ENCODE measurements around the gene EDA2R. TPM values are rescaled to one million over a fixed set of nuclear protein-coding genes. Genes with fewer than 3 reads are reported as not detected.

Gene EDA2R
- total RNA-seq, 4 donors from 2014 or later: 0.62 to 2.1 (median 1.6) TPM; not detected in 1

DNA sequence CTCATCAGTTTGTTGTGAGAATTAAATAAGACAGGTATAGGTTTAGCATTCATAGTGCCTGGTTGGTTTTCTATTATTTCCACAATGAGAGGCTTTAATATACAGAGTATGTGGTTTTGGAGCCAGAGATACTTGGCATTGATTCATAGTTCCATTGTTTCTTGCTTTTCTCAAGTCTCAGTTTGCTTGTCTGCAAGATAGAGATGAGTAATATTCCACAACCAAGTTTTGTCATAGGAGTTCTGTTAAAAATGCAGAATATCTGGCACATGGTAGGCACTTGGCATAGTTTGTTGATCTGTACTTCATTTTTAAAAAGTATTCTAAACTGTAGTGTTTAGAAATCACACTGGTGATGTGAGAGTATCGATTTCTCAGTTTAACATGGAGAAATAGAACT is 37.5 kb upstream of the EDA2R start:
- WGBS: 63% methylated on average over 1 of the region's 1 CpG
- Histone ChIP-seq H3K9me3 (no peaks in the 10 kb centered on the region), H3K27me3 (no peaks in the 10 kb centered on the region), H3K4me1 (no peaks in the 10 kb centered on the region), H3K27ac (peak overlapping the region; percentile 14), H3K4me3 (no peak overlapping the region), H3K36me3 (no peaks in the 10 kb centered on the region)
- no peak for DNase-seq (ENCODE audit: low spot score in 2 of 2)
- TF ChIP-seq POLR2AphosphoS5 (IDR thresholded peaks at IDR 0.05): no peak
- no peak for TF ChIP-seq EP300 (IDR thresholded peaks at IDR 0.05)
- TF ChIP-seq POLR2A (IDR thresholded peaks at IDR 0.05): no peak
- TF ChIP-seq, protein P1, sequence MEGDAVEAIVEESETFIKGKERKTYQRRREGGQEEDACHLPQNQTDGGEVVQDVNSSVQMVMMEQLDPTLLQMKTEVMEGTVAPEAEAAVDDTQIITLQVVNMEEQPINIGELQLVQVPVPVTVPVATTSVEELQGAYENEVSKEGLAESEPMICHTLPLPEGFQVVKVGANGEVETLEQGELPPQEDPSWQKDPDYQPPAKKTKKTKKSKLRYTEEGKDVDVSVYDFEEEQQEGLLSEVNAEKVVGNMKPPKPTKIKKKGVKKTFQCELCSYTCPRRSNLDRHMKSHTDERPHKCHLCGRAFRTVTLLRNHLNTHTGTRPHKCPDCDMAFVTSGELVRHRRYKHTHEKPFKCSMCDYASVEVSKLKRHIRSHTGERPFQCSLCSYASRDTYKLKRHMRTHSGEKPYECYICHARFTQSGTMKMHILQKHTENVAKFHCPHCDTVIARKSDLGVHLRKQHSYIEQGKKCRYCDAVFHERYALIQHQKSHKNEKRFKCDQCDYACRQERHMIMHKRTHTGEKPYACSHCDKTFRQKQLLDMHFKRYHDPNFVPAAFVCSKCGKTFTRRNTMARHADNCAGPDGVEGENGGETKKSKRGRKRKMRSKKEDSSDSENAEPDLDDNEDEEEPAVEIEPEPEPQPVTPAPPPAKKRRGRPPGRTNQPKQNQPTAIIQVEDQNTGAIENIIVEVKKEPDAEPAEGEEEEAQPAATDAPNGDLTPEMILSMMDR (IDR thresholded peaks at IDR 0.05): no peak

DNA sequence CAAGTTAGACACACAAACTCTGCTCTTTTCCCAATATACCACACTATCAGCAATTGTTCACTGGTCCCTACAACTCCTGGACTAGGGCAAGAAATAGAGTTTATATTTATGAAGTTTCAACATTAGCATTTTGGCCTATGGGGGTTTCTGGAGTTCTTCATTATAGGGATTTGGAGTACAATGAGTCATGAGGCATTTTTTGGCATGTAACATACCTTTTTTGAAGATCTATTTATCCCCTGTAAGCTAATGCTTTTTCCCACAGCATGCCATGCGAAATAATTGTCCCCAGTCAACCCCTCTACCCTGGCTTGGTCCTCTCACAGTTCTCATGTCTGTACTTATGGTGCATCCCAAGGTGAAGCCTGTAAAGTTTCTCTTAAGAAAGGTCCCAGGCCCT is 36.7 kb upstream of the EDA2R start:
- Histone ChIP-seq H3K27ac (no peak overlapping the region), H3K36me3 (no peaks in the 10 kb centered on the region), H3K4me1 (no peaks in the 10 kb centered on the region), H3K27me3 (no peaks in the 10 kb centered on the region), H3K9me3 (no peaks in the 10 kb centered on the region), H3K4me3 (no peak overlapping the region)
- TF ChIP-seq POLR2A (IDR thresholded peaks at IDR 0.05) (no peak), EP300 (IDR thresholded peaks at IDR 0.05) (no peak), POLR2AphosphoS5 (IDR thresholded peaks at IDR 0.05) (no peak)
- TF ChIP-seq, protein P1 (IDR thresholded peaks at IDR 0.05): no peak
- WGBS: 27% methylated on average over 1 of the region's 1 CpG
- DNase-seq (ENCODE audit: low spot score in 2 of 2): no peak

DNA sequence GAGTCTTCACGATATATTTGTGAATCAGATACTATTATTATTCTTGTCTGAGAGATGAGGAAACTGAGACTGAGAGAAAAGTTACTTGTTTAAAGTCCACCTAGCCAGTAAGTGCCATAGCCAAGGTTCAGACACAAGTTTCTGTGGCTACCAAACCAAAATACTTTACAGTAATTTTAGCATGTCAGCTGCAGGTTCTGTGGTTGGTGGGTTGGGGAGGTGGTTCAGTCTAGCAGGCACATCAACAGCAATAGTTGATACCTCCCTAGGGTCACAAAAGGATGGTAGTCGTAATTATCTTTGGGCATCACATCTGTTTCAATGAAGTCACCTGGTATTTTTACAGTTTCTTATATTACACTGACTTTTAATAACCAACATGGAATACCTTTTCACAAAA is 35.6 kb upstream of the EDA2R start:
- no peak overlapping the region for H3K4me3 ChIP-seq
- 69% methylated on average over 2 of the region's 2 CpGs for WGBS
- DNase-seq (ENCODE audit: low spot score in 2 of 2): no peak
- no peak overlapping the region for H3K27ac ChIP-seq
- H3K9me3 ChIP-seq: no peaks in the 10 kb centered on the region
- no peaks in the 10 kb centered on the region for H3K4me1 ChIP-seq
- no peaks in the 10 kb centered on the region for H3K36me3 ChIP-seq
- TF ChIP-seq, protein P1 (IDR thresholded peaks at IDR 0.05): no peak
- no peak for TF ChIP-seq POLR2A (IDR thresholded peaks at IDR 0.05)
- TF ChIP-seq POLR2AphosphoS5 (IDR thresholded peaks at IDR 0.05): no peak
- no peaks in the 10 kb centered on the region for H3K27me3 ChIP-seq

DNA sequence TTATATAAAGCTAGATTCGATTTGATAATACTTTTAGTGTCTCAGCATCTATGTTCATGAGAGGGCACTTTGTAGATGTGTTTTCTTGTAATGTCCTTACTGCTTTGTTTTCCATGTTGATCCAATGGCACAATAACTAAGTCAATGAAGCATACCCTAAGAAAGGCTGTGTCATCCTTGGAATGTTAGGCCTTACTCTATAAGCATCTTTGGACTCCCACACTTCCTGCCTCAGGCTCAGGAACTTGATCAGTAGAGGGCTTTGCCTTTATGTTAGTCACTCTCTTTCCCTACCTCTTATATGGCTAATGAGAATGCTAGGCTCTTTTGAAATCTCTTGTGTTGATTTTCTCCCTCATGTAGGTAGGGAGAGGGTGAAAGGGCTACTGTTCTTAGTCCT is 33.2 kb upstream of the EDA2R start:
- 79% methylated on average over 1 of the region's 1 CpG for WGBS

DNA sequence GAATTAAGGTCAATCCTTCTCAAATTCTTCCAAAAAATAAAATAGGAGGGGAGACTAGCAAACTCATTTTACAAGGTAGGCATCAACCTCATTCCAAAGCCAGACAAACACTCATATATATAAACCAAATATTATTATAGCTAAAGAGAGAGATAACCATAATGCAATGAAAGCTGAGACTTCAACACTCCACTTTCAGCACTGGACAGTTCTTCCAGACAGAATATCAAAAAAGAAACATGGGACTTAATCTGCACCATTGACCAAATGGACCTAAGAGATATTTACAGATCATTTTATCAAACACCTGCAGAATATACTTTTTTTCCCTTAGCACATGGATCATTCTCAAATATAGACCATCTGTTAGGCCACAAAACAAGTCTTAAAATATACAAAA is 15.5 kb upstream of the EDA2R start:
- H3K27ac ChIP-seq: no peak overlapping the region
- H3K4me3 ChIP-seq: no peak overlapping the region
- no peaks in the 10 kb centered on the region for H3K27me3 ChIP-seq
- no peaks in the 10 kb centered on the region for H3K4me1 ChIP-seq
- H3K9me3 ChIP-seq: no peaks in the 10 kb centered on the region
- TF ChIP-seq POLR2A (IDR thresholded peaks at IDR 0.05): no peak
- no peak for TF ChIP-seq POLR2AphosphoS5 (IDR thresholded peaks at IDR 0.05)
- TF ChIP-seq, protein P1 (IDR thresholded peaks at IDR 0.05): no peak
- no peak for TF ChIP-seq EP300 (IDR thresholded peaks at IDR 0.05)
- H3K36me3 ChIP-seq: no peaks in the 10 kb centered on the region
- DNase-seq (ENCODE audit: low spot score in 2 of 2): no peak

More for the DNA sequence above, 33.2 kb upstream of the EDA2R start:
- Histone ChIP-seq H3K27me3 (no peaks in the 10 kb centered on the region), H3K4me1 (no peaks in the 10 kb centered on the region), H3K4me3 (no peak overlapping the region), H3K27ac (no peak overlapping the region), H3K9me3 (no peaks in the 10 kb centered on the region), H3K36me3 (no peaks in the 10 kb centered on the region)
- TF ChIP-seq POLR2AphosphoS5 (IDR thresholded peaks at IDR 0.05) (no peak), EP300 (IDR thresholded peaks at IDR 0.05) (no peak)
- DNase-seq (ENCODE audit: low spot score in 2 of 2): no peak

DNA sequence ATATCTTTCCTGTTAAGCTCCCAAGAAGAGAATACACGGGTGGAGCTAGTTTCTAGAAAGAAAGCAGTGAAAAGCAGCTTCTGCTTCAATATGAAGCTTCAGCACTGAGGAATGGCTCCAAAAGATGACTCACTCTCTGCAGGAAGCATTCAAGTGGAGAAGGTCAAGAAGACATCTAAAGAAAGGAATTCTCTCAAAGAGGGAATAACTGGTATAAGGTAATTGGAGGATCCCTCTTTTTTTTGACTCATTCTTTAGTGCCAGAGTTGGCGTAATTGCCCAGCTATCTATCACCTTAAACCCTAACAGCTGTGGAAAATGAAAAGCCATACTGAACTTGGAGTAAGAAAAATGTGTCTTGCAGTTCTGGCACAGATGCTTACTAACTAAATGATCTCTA is 3.5 kb downstream of the EDA2R start:
- H3K27me3 ChIP-seq: no peaks in the 10 kb centered on the region
- DNase-seq (ENCODE audit: low spot score in 2 of 2): no peak
- TF ChIP-seq EP300 (IDR thresholded peaks at IDR 0.05) (no peak), POLR2A (IDR thresholded peaks at IDR 0.05) (no peak), POLR2AphosphoS5 (IDR thresholded peaks at IDR 0.05) (no peak)
- TF ChIP-seq, protein P1 (IDR thresholded peaks at IDR 0.05): no peak
- WGBS: 46% methylated on average over 2 of the region's 2 CpGs
- no peaks in the 10 kb centered on the region for H3K9me3 ChIP-seq
- H3K4me1 ChIP-seq: no peaks in the 10 kb centered on the region
- no peak overlapping the region for H3K4me3 ChIP-seq
- H3K36me3 ChIP-seq: no peaks in the 10 kb centered on the region
- no peak overlapping the region for H3K27ac ChIP-seq

All from suprapubic skin (tissue), 4 donors.